Pancreas (tissue), 10 donors: ENCODE results near the gene CDC42BPA. TPM values are rescaled to one million over a fixed set of nuclear protein-coding genes. Genes with fewer than 3 reads are reported as not detected.
"Not testable (repeated sequence)": the region's sequence is repeated elsewhere in the genome, so short reads cannot be mapped to it uniquely, and the experiment has no call there.

Experiments
- ATAC-seq, 4 donors: fragments of 200-7000 bp; cut with Tn5 transposase; one replicate each; pipeline versions ENCODE4 v1.8.0 to v1.9.1; 2020; ENCODE audit warnings: mild to moderate bottlenecking in 4 of 4, moderate library complexity in 4 of 4
- DNase-seq, 6 donors: peaks; one replicate each; pipeline ENCODE4 v3.0.0-alpha.2; 2020
- FAIRE-seq: peaks from 2 replicates; lab custom pipeline; 2012; peaks lifted over from hg19 to GRCh38; lab: Jason Lieb, UNC
- H3K27ac ChIP-seq, 4 donors: fragments of 200-600 bp; sonication (generic); 1 replicate in 3 of 4; 2 replicates in 1 of 4; pipeline versions ENCODE4 v1.5.0 to v1.8.0; 2020
- H3K27me3 ChIP-seq, 4 donors: fragments of 200-600 bp; one replicate each; pipeline ENCODE4 v1.8.0; 2021
- H3K36me3 ChIP-seq, 3 donors: fragments of 200-600 bp; sonication (generic) in 1 of 3; one replicate each; pipeline versions ENCODE4 v1.5.0 to v1.8.0; 2020 to 2021
- H3K4me1 ChIP-seq, 3 donors: fragments of 200-600 bp; one replicate each; pipeline ENCODE4 v1.8.0; 2021
- H3K4me3 ChIP-seq, 4 donors: fragments of 200-600 bp; sonication (generic) in 2 of 4; one replicate each; pipeline versions ENCODE4 v1.5.0 to v1.8.0; 2020 to 2021
- H3K9me3 ChIP-seq, 4 donors: fragments of 200-600 bp; one replicate each; pipeline ENCODE4 v1.8.0; 2021
- CTCF ChIP-seq, 4 donors: fragments of 200-600 bp; sonication (generic) in 3 of 4; IDR thresholded peaks; one replicate each; pipeline versions ENCODE4 v1.5.0 to v1.8.0; 2021; ENCODE audit warnings: antibody characterized with exemption in 4 of 4
- WGBS, 2 donors: extraction: QIAGEN DNeasy Blood & Tissue Kit; methylation state at CpG; one replicate each; pipeline ENCODE4 v1.1.7; 2013; 5-methylcytosine and 5-hydroxymethylcytosine counted together
- intact Hi-C, 3 donors: fragments of 100-400 bp; cut with DNase I; formaldehyde crosslinking; loops; one replicate each; pipeline versions ENCODE4 v1.11.1 to v1.14.2; 2022
- polyA plus RNA-seq, 2 donors: library from polyadenylated mRNA; stranded (reverse); fragments of 200-250 nt; gene quantifications; one replicate each; pipeline ENCODE4 v1.2.3, GENCODE V29; 2013
- total RNA-seq, 6 donors: library from RNA; stranded (reverse); fragmentation: NEBNext Ultra II Directional in 4 of 6; extraction: Animal tissue kit (Norgen Biotek cat#: 25700) in 4 of 6; gene quantifications; one replicate each; pipeline versions ENCODE4 v1.2.1 to v1.2.4, GENCODE V29; 2021 to 2023
- donor health status: healthy with polysubstance abuse.
- donor health status: DM: no; HTN: no; CAD: no; lungs with moderate emphysema.
- donor health status: DM: no; HTN: no; CAD: no.
- donor health status: control.
- donor health status: control.
- donor health status: Bipolar disorder and iron deficiency.
- donor health status: DM: yes; HTN: yes; CAD: no.
- donor health status: DM: no; HTN: no; CAD: no.
- donor health status: DM: no; HTN: no; CAD: no.
- donor health status: DM: yes; HTN: yes; CAD: no.

CDC42BPA gene
- total and polyA plus RNA-seq, 8 donors: 5.3 to 22.5 (median 16.5) TPM

DNA sequence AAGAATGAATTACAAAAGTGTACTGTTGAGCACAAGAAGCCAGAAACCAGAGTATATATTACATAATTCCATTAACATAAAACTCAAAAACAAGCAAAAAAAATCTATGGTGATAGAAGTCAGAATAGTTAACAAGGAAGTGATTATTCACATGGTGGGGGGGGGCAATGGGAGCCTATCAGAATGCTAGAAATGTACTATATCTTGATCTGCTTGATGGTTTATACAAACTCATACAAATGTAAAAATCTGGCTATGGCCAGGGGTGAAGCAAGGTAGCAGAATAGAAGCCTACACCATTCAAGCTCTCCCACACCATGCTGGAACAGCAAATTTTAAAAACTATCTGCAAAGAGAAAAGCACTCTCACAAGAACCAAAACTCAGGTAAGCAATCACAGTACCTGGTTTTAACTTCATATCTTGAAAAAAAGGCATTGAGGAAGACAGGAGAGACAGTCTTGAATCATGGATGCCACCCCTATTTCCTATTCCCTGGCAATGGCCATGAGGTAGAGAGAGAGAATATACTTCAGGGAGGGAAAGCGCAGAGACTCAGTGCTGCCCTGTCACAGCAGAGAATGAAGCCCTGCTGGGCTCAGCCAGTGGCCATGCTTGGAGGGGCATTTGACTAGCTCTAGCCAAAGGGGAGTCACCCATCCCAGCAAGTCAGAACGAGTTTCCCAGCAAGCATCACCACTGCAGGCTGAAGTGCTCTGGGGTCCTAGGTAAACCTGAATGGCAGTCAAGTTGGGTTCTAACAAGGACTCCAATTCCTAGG lies 73.8 kb downstream of the CDC42BPA start:
- H3K36me3 ChIP-seq: no peaks in the 10 kb centered on the region
- H3K27ac ChIP-seq: peak overlapping the region in 3 of 4 donors; percentile 19 to 69 (median 35)
- ATAC-seq (peak; percentile 50 to 65 (median 59)), DNase-seq (no peak), FAIRE-seq (no peak)
- H3K9me3 ChIP-seq: no peaks in the 10 kb centered on the region
- intact Hi-C loops: no loop called here
- H3K4me1 ChIP-seq: peaks cover 0 to 26% (median 17%) of the 10 kb centered on the region in 3 donors
- no peak for TF ChIP-seq CTCF (IDR thresholded peaks at IDR 0.05)
- no peak overlapping the region for H3K4me3 ChIP-seq
- WGBS, 2 donors: 89 to 96% methylated on average over 2 of the region's 2 CpGs
- H3K27me3 ChIP-seq: no peaks in the 10 kb centered on the region

DNA sequence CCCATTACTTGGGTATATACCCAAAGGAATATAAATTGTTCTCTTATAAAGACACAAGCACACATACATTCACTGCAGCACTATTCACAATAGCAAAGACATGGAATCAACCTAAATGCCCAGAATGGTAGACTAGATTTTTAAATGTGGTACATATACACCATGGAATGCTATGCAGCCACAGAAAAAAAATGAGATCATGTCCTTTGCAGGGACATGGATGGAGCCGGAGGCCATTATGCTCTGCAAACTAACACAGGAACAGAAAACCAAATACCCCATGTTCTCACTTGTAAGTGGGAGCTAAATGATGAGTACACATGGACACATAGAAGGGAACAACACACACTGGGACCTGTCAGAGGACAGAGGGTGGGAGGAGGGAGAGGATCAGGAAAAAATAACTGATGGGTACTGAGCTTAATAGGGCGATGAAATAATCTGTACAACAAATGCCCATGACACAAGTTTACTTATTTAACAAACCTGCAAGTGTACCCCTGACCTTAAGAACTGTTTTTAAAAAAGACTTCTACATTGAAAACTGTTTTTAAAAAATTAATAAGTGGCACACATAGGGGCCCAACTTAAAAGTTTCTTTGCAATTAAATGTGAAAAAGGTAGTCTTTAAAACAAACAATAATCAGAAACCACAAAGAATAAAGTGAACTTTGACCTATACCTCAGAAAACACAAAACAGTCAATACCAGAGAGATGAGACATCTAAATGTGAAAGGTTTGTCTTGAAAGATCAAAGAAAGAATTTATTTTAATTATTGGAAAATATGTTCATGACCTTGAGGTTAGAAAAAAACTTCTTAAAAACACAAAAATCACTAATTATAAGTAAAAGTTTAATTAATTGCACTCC lies 75.2 kb downstream of the CDC42BPA start:
- no peak for DNase-seq
- 44 to 57% methylated on average over 2 of the region's 2 CpGs for WGBS, 2 donors
- H3K9me3 ChIP-seq: no peaks in the 10 kb centered on the region
- no peak overlapping the region for H3K4me3 ChIP-seq
- no peaks in the 10 kb centered on the region for H3K27me3 ChIP-seq
- H3K4me1 ChIP-seq: peaks cover 0 to 33% (median 17%) of the 10 kb centered on the region in 3 donors
- no peak for TF ChIP-seq CTCF (IDR thresholded peaks at IDR 0.05)
- ATAC-seq: peak in 3 of 4 donors; percentile 15 to 36 (median 21)
- peak; percentile 45 for FAIRE-seq
- H3K36me3 ChIP-seq: no peaks in the 10 kb centered on the region
- peak overlapping the region in 2 of 4 donors; percentile 35 to 69 for H3K27ac ChIP-seq
- intact Hi-C loops: no loop called here

DNA sequence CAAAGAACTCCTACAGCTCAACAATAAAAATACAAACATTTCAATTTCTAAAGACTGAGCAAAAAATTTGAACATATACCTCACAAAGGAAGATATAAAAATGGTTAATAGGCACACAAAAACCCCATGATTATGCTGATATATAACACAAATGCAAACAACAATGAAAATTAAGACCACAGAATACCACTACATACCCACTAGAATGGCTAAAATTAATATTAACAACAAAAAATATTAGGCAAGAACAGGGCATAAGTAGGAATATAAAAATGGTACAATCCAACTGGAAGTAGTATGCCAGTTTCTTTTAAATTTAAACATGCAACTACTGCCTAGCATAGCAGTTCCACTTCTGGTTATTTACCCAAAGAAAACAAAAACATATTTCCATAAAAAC lies 77.3 kb downstream of the CDC42BPA start:
- intact Hi-C loops: no loop called here
- peaks cover 0 to 33% (median 17%) of the 10 kb centered on the region in 3 donors for H3K4me1 ChIP-seq
- FAIRE-seq (no peak), ATAC-seq (no peak), DNase-seq (no peak)
- H3K9me3 ChIP-seq: no peaks in the 10 kb centered on the region
- H3K27me3 ChIP-seq: no peaks in the 10 kb centered on the region
- no peak overlapping the region for H3K27ac ChIP-seq
- H3K4me3 ChIP-seq: no peak overlapping the region
- no peaks in the 10 kb centered on the region for H3K36me3 ChIP-seq
- TF ChIP-seq CTCF (IDR thresholded peaks at IDR 0.05): no peak

DNA sequence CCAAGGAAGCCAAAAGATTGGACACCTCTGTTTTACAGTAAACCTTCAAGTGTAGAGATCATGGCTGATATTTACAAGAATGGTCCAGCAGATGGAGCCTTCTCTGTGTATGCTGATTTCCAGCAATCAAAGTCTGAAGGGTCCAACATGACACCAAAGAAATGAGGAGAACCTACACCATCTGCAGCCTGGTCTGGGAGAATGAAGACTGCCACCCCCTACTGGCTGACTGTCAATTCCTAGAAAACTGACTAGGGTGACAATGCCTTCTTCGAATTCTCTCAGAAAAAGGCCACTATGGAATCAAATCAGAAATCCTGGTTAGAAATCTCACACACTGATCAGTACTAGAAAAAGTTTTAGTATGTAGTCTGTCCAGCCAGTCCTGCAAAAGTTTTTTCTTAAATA lies 83.3 kb downstream of the CDC42BPA start:
- H3K36me3 ChIP-seq: no peaks in the 10 kb centered on the region
- peak in 1 of 4 donors; percentile 11 for TF ChIP-seq CTCF (IDR thresholded peaks at IDR 0.05)
- intact Hi-C loops: loop anchor here in 1 of 3 donors (10.0 kb wide), 1 partner anchor 200 kb away; no protein-coding TSS in a partner anchor
- no peak for DNase-seq
- FAIRE-seq: no peak
- peak; percentile 68 to 97 (median 90) for ATAC-seq
- H3K27ac ChIP-seq: no peak overlapping the region
- H3K4me3 ChIP-seq: no peak overlapping the region
- WGBS, 2 donors: 49 to 83% methylated on average over 1 of the region's 1 CpG
- H3K4me1 ChIP-seq: peaks cover 0 to 6% (median 0%) of the 10 kb centered on the region in 3 donors
- H3K27me3 ChIP-seq: no peaks in the 10 kb centered on the region
- no peaks in the 10 kb centered on the region for H3K9me3 ChIP-seq

DNA sequence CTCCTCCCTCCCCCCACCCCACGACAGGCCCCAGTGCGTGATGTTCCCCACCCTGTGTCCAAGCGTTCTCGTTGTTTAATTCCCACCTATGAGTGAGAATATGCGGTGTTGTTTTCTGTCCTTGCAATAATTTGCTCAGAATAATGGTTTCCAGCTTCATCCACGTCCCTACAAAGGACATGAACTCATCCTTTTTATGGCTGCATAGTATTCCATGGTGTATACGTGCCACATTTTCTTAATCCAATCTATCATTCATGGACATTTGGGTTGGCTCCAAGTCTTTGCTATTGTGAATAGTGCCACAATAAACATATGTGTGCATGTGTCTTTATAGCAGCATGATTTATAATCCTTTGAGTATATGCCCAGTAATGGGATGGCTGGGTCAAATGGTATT lies 87.2 kb downstream of the CDC42BPA start:
- not testable (repeated sequence) for ATAC-seq, FAIRE-seq, DNase-seq, H3K36me3 ChIP-seq, H3K27ac ChIP-seq, H3K9me3 ChIP-seq, H3K4me1 ChIP-seq, H3K27me3 ChIP-seq, H3K4me3 ChIP-seq
- 92 to 94% methylated on average over 7 of the region's 7 CpGs for WGBS, 2 donors
- intact Hi-C loops: loop anchor here in 1 of 3 donors (10.0 kb wide), 1 partner anchor 204 kb away; no protein-coding TSS in a partner anchor
